GM18502 (cell line): ENCODE measurements around the gene ST6GAL2.

Source experiments
- ATAC-seq: cut with Tn5 transposase; IDR thresholded peaks from one replicate; pipeline ENCODE4 v1.9.1; 2021; ENCODE audit warnings: mild to moderate bottlenecking; ENCODE audit not compliant: unreplicated experiment, poor library complexity

ST6GAL2 gene

GRCh38 chr2:106864051-106864450 is 21.9 kb downstream of the ST6GAL2 start:
- no peak for ATAC-seq

GRCh38 chr2:106863387-106863786 is 22.6 kb downstream of the ST6GAL2 start:
- no peak for ATAC-seq

DNA sequence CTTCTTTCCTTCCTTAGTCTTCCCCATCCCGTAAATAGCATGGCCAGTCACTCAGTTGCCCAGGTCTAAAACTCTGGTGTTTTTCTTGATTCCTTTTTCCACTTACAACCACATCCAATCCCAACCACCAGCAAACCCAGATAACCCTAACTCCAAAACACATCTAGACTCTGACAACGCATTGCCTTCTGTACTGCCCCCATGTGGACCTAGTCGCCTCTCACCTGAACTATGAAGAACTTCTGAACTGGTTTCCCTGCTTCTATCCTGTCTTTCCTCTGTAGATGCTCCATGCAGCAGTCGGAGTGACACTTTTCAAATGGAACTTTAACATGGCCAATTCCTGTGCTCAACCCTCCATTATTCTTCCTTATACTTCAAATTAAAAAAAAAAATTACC is 26.5 kb downstream of the ST6GAL2 start:
- ATAC-seq: no peak

DNA sequence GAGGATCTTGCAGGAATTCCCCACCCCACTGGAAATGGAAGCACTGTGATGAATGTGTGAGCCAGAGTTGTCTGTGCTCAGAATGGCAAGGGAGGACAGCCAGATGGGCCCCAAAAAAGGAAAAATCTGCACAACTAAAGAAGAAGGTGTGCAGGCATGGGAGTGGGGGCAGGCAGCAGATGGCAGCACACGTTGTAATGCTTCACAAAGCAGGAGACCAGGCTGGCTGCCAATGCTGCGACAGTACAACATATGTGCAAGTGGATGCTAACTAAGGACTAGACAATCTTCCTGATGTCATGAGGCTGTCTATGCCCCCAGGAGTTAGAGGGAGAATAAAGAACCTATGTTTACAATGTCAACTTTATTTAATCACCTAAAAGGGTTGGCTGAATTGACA is 27.2 kb downstream of the ST6GAL2 start:
- no peak for ATAC-seq

DNA sequence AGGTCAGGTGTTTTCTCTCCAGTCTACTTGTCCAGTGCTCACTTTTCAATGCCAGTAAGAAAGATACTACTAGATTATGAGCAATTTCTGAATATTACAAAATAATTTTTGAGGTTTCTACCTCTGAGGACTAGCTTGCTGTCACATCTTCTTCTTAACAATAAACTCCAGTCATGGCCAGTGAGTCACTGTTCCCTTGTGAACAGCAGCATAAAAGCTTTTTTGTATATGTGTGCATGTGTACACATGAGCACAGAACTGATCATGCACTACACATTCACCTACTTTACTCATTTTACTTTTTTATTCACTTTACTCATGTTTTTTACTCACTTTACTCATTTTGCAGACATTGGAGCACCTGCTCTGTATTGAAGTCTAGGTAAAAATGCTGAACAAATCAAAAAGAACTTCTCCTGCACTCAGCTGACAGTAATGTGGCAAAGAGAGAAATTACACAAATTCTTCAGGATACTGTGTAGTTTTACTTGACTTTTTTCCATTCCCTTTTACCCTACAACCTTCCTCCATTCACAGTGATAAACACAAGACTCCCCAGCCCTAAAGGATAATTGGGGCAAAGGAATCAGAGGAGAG is 28.0 kb downstream of the ST6GAL2 start:
- ATAC-seq: no peak

- no peak for ATAC-seq
Observed at GRCh38 chr2:106853631-106854030, 32.3 kb downstream of the ST6GAL2 start.

DNA sequence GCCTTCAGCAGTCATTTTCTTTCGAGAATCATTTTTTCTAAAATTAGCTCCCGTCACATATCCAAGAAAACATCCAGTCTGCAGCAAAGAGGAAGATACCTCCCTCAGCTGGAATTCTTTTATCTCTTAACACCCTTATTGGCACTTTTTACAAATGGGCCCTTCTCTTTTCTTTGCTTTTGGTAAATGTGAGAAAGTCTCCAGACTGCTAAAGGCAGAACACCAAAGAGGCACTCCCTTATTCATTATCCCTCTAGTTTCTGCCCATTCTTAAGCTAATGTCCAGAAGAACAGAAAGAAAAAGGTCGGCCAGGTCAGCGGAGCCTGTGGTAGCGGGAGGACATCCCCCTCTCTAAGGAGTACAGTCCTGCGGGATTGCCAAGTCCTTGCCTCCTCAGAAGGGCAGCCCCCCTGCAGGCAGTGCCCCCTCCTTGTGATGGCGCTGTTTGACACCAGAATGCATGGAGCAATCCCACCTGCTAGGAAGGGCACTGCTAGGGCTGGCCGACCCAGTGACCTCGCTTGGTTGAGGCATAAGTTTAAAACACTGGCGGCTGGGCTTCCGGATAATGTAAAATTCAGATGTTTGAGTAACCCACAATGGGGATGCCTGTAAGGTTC is 34.0 kb downstream of the ST6GAL2 start:
- no peak for ATAC-seq

DNA sequence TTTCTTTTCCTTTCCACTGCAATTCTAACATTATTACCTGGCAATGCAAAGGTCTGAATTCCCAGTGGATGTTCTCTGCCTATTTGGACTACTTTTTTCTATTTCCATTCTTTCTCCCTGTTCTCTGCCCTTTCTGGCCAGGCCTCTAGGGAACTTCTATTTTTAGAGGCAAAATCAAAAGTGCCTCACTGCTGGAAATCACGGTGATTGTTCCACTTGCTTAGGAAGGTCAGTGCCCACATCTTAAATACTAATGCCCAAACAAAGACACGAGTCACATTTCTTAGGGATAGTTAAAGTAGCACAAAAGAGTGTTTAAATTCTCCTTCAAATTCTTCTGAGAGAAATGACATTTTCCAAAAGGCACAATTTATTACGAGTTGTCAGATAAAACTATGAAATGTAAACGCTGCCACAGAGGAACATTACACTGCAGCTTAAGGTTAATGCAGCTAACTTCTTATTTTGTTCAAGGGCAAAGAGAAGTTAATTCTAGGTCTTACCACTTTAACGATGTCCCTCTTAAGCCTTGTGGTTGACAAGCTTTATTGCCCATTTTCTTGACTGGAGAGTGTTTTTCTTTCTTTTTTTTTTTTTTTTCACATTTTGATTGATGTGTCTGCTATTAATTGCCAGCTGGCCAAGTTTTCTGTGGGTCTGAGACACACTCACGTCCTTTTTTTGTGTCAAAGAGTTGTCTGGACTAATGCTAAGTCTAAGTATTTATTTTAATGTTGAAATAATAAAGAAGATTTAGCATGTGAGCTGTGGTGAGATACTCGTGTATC is 34.7 kb downstream of the ST6GAL2 start:
- ATAC-seq: no peak

GRCh38 chr2:106849253-106849652 is 36.7 kb downstream of the ST6GAL2 start:
- no peak for ATAC-seq

GRCh38 chr2:106847366-106847765 is 38.6 kb downstream of the ST6GAL2 start:
- no peak for ATAC-seq

DNA sequence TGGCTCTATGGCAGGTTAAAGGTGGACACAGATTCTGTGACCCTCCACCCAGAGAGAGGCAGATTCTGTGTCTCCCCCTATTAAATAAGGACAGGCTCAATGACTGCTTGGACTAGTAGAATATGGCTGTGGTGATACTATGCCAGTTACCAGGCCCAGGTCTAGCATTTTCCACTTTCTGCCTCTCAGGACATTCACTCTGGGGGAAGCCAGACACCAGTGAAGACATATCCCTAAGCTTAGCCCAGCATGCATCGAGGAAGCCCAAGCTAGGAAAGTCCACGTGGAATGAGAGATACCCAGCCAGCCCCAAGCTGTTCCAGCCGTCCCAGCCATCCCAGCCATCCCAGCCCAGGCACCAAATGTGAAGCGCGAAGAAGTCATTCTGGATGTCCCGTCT is 40.3 kb downstream of the ST6GAL2 start:
- no peak for ATAC-seq

- no peak for ATAC-seq
Observed at GRCh38 chr2:106843910-106844250, 42.1 kb downstream of the ST6GAL2 start.

DNA sequence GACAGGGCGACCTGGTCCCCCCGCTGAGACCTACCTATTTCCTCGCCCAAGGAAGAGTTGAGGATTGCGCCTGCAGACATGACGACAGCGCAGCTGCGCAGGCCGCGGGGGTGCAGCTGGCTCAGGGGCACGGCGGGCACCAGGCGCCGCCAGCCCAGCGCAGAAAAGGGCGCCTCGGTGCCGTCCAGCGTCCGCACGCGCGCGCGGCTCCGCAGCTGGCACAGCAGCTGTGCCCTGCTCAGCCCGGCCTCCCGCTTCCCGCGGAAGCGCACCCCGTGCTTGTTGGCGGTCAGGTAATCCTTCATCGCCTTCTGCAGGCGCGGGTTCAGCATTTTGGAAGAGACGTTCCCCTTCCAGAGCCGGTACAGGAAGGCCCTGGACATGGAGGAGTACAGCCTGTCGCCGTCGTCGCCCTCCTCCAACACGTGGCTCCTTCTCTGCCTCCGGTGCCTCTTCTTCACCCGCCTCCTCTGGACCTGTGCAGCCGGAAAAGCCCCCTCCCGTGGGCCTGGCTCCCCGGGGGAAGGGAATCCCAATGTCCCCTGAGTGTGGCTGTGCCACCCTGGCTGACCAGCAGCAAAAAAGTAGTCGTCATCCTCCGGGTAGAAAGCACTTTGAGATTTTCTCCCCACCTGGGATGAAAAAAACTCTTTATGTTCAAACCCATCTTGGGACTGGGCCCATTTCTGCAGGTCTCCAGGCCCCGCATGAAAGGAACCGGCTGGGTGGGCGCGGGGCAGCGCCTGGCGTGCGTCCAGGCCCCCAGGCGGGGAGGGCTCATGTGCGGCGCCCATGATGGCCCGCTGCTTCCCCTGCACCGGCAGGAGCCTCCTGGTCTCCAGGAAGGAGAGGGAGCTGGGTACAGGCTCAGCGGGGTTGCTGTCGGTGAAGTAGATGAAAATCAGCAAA is 42.7 kb downstream of the ST6GAL2 start:
- no peak for ATAC-seq

GRCh38 chr2:106841886-106842645 is 43.9 kb downstream of the ST6GAL2 start:
- ATAC-seq: no peak

GRCh38 chr2:106840818-106841217 is 45.1 kb downstream of the ST6GAL2 start:
- no peak for ATAC-seq

GRCh38 chr2:106839849-106840595 is 45.9 kb downstream of the ST6GAL2 start:
- ATAC-seq: no peak

- ATAC-seq: no peak
Observed at GRCh38 chr2:106833256-106833655, 52.7 kb downstream of the ST6GAL2 start.

GRCh38 chr2:106831816-106832569 is 54.0 kb downstream of the ST6GAL2 start:
- no peak for ATAC-seq

DNA sequence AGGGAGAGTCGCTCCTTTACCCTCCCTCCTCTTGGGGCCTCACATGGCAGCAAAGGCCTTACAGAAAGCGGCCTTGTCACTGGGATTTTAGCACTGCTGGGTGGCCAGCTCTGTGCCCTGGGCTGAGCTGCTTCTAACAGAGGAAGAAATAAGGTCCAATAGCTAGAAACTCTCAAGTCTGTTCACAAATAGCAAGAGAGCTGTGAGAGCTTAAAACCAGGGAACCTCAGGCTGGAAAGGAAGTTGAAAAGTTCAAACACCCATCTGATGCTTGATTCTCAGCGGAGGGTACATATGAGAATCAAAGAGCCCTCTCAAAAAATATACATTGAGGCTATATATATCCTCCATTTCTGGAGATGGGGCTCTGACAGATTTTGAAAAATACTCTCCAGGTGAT is 54.7 kb downstream of the ST6GAL2 start:
- no peak for ATAC-seq
